ENCODE data around the gene JMJD7. TPM values are rescaled to one million over a fixed set of nuclear protein-coding genes. Genes with fewer than 3 reads are reported as not detected.

Gene JMJD7
- total RNA-seq, 3 donors from 2014 or later, result 7.8 to 20.8 (median 8.8) TPM

DNA sequence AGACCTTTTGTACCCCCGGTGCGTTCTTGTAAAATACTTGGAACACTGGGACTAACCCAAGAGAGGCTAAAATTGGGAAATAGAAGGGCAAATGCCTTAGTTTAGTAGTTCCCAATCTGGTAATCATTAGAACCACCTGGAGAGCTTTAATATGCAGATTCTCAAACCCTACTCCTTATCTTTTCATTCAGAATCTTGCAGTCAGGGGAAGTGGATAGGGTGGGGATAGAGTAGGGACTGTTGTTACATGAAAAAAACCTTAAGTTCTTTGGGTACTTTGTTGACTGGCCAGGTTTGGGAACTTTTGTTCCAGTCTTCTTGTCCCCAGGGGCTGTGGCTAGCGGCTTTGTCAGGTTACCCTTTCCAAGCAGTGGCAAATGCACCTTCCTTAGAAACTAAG, 37.7 kb upstream of the JMJD7 start:
- TF ChIP-seq POLR2AphosphoS5 (IDR thresholded peaks at IDR 0.05) (no peak), POLR2A (IDR thresholded peaks at IDR 0.05) (no peak)
- TF ChIP-seq, protein P1, sequence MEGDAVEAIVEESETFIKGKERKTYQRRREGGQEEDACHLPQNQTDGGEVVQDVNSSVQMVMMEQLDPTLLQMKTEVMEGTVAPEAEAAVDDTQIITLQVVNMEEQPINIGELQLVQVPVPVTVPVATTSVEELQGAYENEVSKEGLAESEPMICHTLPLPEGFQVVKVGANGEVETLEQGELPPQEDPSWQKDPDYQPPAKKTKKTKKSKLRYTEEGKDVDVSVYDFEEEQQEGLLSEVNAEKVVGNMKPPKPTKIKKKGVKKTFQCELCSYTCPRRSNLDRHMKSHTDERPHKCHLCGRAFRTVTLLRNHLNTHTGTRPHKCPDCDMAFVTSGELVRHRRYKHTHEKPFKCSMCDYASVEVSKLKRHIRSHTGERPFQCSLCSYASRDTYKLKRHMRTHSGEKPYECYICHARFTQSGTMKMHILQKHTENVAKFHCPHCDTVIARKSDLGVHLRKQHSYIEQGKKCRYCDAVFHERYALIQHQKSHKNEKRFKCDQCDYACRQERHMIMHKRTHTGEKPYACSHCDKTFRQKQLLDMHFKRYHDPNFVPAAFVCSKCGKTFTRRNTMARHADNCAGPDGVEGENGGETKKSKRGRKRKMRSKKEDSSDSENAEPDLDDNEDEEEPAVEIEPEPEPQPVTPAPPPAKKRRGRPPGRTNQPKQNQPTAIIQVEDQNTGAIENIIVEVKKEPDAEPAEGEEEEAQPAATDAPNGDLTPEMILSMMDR (IDR thresholded peaks at IDR 0.05), result no peak
- H3K4me1 ChIP-seq, result peaks cover 8 to 10% of the 10 kb centered on the region in 2 donors
- no peak overlapping the region for H3K4me3 ChIP-seq
- peak overlapping the region; percentile 82 to 90 for H3K27ac ChIP-seq
- no peak for DNase-seq (ENCODE audit: low spot score in 2 of 2)
- no peaks in the 10 kb centered on the region for H3K36me3 ChIP-seq
- H3K27me3 ChIP-seq, result no peaks in the 10 kb centered on the region
- no peaks in the 10 kb centered on the region for H3K9me3 ChIP-seq
- intact Hi-C loops (cut with DNase I; ENCODE audit: low total_unique reads), result no loop called here

DNA sequence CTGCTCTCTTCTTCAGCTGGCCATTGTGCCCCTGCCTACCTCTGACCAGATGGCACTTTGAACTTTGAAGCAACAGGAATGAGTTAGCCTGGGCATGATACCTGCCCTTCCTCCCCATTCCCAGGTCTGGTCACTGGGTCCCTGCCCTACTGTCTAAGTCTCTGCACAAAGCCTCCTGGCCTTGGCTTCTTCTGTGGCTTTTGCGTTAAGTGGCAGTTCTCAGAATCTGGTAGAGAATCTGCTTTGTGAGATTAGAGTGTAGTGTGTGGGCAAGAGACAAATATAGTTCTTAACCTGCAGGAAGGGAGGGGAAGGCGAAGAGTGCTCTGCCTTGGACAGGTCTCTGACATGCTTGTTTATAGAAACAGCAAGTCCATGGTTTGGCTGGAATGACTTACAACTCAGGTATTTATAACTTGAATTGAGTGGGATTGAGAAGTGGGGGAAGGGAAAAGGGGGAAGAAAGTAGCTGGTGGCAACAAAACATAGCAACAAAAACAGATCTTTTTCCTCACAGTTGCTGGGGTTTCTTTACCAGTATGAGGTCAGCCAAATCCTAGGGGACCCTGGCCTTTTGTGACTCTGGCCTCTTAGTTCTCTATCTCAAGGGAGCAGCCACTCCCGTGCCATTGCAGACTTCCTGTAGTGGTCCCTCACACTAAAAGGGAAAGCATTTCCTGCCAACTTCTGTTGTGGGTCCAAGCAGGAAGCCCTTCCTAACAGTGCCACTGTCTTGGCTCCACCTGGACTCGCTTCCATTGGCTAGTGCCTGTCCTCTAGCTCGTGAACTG, 36.9 kb upstream of the JMJD7 start:
- Histone ChIP-seq H3K27me3 (no peaks in the 10 kb centered on the region), H3K36me3 (no peaks in the 10 kb centered on the region), H3K4me1 (peaks cover 8 to 10% of the 10 kb centered on the region in 2 donors), H3K9me3 (no peaks in the 10 kb centered on the region), H3K27ac (peak overlapping the region; percentile 82 to 90), H3K4me3 (peak overlapping the region in 1 of 3 donors; percentile 19)
- no peak for DNase-seq (ENCODE audit: low spot score in 2 of 2)
- intact Hi-C loops (cut with DNase I; ENCODE audit: low total_unique reads), result no loop called here
- no peak for TF ChIP-seq POLR2AphosphoS5 (IDR thresholded peaks at IDR 0.05)
- no peak for TF ChIP-seq POLR2A (IDR thresholded peaks at IDR 0.05)
- TF ChIP-seq, protein P1 (IDR thresholded peaks at IDR 0.05), result no peak

DNA sequence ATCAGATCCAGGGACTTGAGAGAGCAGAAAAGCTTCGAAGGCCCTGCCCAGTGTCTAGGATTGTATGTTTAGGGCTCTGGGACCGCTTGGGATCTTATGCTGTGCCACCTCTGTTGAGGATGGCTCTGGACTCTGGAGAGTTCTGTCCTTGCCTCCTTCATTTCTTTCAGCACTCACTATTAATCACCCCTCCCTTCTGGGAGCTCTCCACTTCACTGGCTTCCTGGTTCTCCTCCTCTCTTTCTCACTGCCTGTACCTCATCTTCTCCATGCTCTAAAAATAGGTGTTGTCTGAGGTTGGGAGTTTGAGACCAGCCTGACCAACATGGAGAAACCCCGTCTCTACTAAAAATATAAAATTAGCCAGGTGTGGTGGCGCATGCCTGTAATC, 36.4 kb upstream of the JMJD7 start:
- DNase-seq (ENCODE audit: low spot score in 2 of 2), result no peak
- intact Hi-C loops (cut with DNase I; ENCODE audit: low total_unique reads), result no loop called here
- Histone ChIP-seq H3K36me3 (no peaks in the 10 kb centered on the region), H3K27me3 (no peaks in the 10 kb centered on the region), H3K9me3 (no peaks in the 10 kb centered on the region), H3K27ac (peak overlapping the region; percentile 82 to 90), H3K4me1 (peaks cover 8 to 16% of the 10 kb centered on the region in 2 donors), H3K4me3 (no peak overlapping the region)
- TF ChIP-seq, protein P1 (IDR thresholded peaks at IDR 0.05), result no peak
- TF ChIP-seq POLR2A (IDR thresholded peaks at IDR 0.05), result no peak
- TF ChIP-seq POLR2AphosphoS5 (IDR thresholded peaks at IDR 0.05), result no peak

DNA sequence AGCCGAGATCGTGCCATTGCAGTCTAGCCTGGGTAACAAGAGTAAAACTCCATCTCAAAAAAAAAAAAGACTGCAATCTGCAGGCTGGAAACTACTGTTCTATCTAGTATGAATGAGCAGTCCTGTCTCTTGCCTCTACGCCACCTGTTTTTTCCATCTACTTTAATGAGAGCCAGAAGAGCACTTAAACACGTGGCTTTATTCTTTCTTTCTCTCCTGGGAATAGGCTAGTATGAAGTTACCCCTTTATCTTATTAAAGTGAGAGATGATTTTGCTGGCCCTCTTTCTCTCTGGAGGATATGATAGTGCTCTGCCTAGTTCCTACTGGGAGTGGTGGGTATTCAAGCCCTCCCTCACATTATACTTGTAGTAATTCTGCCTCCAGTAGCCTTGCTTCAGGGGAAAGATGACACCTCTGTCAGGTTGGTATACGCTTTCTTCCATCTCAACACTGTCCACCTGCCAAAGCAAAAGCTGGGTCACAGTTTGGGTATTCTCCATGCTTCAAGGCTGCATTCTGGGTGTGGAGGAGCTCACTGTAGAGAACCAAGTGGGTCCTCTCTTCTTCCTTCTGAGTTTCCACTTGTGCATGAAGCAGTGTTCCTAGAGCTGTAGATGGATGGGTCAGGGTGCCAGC, 35.8 kb upstream of the JMJD7 start:
- peak overlapping the region; percentile 82 to 90 for H3K27ac ChIP-seq
- H3K36me3 ChIP-seq, result no peaks in the 10 kb centered on the region
- DNase-seq (ENCODE audit: low spot score in 2 of 2), result no peak
- intact Hi-C loops (cut with DNase I; ENCODE audit: low total_unique reads), result no loop called here
- TF ChIP-seq, protein P1 (IDR thresholded peaks at IDR 0.05), result no peak
- TF ChIP-seq POLR2AphosphoS5 (IDR thresholded peaks at IDR 0.05) (no peak), POLR2A (IDR thresholded peaks at IDR 0.05) (no peak)
- peaks cover 8 to 20% of the 10 kb centered on the region in 2 donors for H3K4me1 ChIP-seq
- no peak overlapping the region for H3K4me3 ChIP-seq
- no peaks in the 10 kb centered on the region for H3K9me3 ChIP-seq
- H3K27me3 ChIP-seq, result no peaks in the 10 kb centered on the region

DNA sequence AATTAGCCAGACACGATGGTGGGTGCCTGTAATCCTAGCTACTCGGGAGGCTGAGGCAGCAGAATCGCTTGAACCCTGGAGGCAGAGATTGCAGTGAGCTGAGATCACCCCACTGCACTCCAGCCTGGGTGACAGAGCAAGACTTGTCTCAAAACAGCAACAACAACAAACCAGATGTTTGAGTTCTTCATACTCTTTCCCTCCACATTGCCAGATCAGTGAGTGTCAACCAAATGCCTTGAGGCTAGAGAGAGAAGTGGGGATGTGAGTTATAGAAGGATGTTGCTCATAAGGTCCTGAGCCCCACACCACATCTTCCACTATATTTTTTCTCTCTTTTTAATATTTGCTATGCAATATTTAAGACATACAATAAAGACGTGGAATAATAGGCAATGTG, 33.8 kb upstream of the JMJD7 start:
- Histone ChIP-seq H3K27ac (peak overlapping the region; percentile 62 to 68), H3K4me3 (no peak overlapping the region), H3K36me3 (no peaks in the 10 kb centered on the region), H3K9me3 (no peaks in the 10 kb centered on the region), H3K27me3 (no peaks in the 10 kb centered on the region), H3K4me1 (peaks cover 8 to 20% of the 10 kb centered on the region in 2 donors)
- intact Hi-C loops (cut with DNase I; ENCODE audit: low total_unique reads), result no loop called here
- no peak for TF ChIP-seq POLR2AphosphoS5 (IDR thresholded peaks at IDR 0.05)
- TF ChIP-seq, protein P1 (IDR thresholded peaks at IDR 0.05), result no peak
- no peak for TF ChIP-seq POLR2A (IDR thresholded peaks at IDR 0.05)
- no peak for DNase-seq (ENCODE audit: low spot score in 2 of 2)

Data from breast epithelium (tissue), 4 donors.